ENCODE results near the gene PNMT. TPM values are rescaled to one million over a fixed set of nuclear protein-coding genes. Genes with fewer than 3 reads are reported as not detected.

Gene PNMT
- total and polyA plus RNA-seq, 2 of the 13 experiments (the other 11 are each of a cell fraction or from before 2014, with no cell fraction given): 0.25 TPM; not detected in 1

DNA sequence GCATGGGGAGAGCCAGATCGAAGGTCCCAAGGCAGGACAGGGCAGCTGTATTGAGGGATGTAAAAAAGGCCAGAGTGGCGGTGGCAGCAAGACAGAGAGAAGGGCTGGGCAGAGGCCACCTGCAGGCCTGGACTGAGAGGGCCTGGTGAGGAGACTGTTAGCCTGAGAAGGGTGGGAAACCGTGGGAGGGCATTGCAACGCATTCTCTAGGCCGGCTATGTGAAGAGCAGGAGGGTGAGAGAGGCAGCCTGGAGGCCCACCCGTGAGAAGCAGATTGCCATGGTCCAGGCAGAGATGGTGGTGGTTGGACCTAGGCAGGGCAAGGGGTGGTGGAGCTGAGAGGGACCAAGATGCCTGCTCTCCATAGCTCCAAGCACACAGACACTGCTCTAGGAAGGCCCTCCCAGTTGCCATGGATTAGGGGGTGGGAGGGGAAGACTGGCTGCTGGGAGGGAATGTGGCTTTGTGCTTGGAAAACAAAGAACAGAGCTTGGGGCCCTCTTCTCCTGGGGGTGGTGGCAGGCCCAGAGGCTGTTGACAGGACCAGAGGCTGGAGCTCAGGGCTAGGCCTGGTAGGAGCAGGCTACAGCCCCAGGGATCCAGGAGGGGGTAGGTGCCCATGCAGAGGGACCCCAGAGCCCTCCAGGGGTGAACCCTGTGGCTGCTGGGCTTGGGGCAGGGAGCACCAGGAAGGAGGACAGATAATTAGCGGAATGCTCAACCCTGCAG lies 15.5 kb upstream of the PNMT start (continued):
- TF ChIP-seq, protein P1, sequence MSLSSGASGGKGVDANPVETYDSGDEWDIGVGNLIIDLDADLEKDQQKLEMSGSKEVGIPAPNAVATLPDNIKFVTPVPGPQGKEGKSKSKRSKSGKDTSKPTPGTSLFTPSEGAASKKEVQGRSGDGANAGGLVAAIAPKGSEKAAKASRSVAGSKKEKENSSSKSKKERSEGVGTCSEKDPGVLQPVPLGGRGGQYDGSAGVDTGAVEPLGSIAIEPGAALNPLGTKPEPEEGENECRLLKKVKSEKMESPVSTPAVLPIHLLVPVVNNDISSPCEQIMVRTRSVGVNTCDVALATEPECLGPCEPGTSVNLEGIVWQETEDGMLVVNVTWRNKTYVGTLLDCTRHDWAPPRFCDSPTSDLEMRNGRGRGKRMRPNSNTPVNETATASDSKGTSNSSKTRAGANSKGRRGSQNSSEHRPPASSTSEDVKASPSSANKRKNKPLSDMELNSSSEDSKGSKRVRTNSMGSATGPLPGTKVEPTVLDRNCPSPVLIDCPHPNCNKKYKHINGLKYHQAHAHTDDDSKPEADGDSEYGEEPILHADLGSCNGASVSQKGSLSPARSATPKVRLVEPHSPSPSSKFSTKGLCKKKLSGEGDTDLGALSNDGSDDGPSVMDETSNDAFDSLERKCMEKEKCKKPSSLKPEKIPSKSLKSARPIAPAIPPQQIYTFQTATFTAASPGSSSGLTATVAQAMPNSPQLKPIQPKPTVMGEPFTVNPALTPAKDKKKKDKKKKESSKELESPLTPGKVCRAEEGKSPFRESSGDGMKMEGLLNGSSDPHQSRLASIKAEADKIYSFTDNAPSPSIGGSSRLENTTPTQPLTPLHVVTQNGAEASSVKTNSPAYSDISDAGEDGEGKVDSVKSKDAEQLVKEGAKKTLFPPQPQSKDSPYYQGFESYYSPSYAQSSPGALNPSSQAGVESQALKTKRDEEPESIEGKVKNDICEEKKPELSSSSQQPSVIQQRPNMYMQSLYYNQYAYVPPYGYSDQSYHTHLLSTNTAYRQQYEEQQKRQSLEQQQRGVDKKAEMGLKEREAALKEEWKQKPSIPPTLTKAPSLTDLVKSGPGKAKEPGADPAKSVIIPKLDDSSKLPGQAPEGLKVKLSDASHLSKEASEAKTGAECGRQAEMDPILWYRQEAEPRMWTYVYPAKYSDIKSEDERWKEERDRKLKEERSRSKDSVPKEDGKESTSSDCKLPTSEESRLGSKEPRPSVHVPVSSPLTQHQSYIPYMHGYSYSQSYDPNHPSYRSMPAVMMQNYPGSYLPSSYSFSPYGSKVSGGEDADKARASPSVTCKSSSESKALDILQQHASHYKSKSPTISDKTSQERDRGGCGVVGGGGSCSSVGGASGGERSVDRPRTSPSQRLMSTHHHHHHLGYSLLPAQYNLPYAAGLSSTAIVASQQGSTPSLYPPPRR (CRISPR knock-in tag; IDR thresholded peaks at IDR 0.05; ENCODE audit: borderline replicate concordance): peak; percentile 25; the same call in 1 of the 2 replicates
- TF ChIP-seq, protein P2, sequence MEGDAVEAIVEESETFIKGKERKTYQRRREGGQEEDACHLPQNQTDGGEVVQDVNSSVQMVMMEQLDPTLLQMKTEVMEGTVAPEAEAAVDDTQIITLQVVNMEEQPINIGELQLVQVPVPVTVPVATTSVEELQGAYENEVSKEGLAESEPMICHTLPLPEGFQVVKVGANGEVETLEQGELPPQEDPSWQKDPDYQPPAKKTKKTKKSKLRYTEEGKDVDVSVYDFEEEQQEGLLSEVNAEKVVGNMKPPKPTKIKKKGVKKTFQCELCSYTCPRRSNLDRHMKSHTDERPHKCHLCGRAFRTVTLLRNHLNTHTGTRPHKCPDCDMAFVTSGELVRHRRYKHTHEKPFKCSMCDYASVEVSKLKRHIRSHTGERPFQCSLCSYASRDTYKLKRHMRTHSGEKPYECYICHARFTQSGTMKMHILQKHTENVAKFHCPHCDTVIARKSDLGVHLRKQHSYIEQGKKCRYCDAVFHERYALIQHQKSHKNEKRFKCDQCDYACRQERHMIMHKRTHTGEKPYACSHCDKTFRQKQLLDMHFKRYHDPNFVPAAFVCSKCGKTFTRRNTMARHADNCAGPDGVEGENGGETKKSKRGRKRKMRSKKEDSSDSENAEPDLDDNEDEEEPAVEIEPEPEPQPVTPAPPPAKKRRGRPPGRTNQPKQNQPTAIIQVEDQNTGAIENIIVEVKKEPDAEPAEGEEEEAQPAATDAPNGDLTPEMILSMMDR (CRISPR knock-in tag; IDR thresholded peaks at IDR 0.05): peak; percentile 6; the same call in 1 of the 2 replicates
- TF ChIP-seq ZNF292 (CRISPR knock-in tag; IDR thresholded peaks at IDR 0.05; ENCODE audit: borderline replicate concordance, low read depth) (0 out of 2 replicates have a peak, but pooled peaks have one; percentile 46), SOX13 (IDR thresholded peaks at IDR 0.05) (0 out of 2 replicates have a peak, but pooled peaks have one; percentile 56), SOX13 (CRISPR knock-in tag; conservative IDR thresholded peaks at IDR 0.05 in 1 of 2, IDR thresholded peaks at IDR 0.05 in 1 of 2) (peak in 1 of 2 experiments; percentile 95; a peak in 2 of 4 replicates), SOX6 (IDR thresholded peaks at IDR 0.05) (no peak), SOX6 (CRISPR knock-in tag; IDR thresholded peaks at IDR 0.05) (peak; percentile 95), HMG20B (CRISPR knock-in tag; conservative IDR thresholded peaks at IDR 0.05) (no peak), SMARCE1 (IDR thresholded peaks at IDR 0.05; ENCODE audit: borderline replicate concordance) (no peak), ZNF704 (CRISPR knock-in tag; IDR thresholded peaks at IDR 0.05; ENCODE audit: borderline replicate concordance) (0 out of 2 replicates have a peak, but pooled peaks have one; percentile 29), TFAP4 (IDR thresholded peaks at IDR 0.05; ENCODE audit: borderline replicate concordance, low read depth) (peak; percentile 36; the same call in 1 of the 2 replicates), ZNF547 (CRISPR knock-in tag; IDR thresholded peaks at IDR 0.05) (no peak), CEBPZ (IDR thresholded peaks at IDR 0.05; ENCODE audit: low read length) (no peak), NFRKB (IDR thresholded peaks at IDR 0.05) (no peak), ZNF441 (CRISPR knock-in tag; IDR thresholded peaks at IDR 0.05; ENCODE audit: borderline replicate concordance) (peak; percentile 39; the same call in 1 of the 2 replicates), ZNF335 (CRISPR knock-in tag; IDR thresholded peaks at IDR 0.05) (no peak)
